Central memory CD8-positive, alpha-beta T cell (primary cell): ENCODE data around the gene TCTN1.
"Not testable (repeated sequence)": the region's sequence is repeated elsewhere in the genome, so short reads cannot be mapped to it uniquely, and the experiment has no call there.

Source experiments
- ATAC-seq: fragments of 150-1000 bp; cut with Tn5 transposase; replicated peaks from 2 replicates; pipeline ENCODE4 v1.10.0; 2022; ENCODE audit warnings: mild to moderate bottlenecking, moderate FRiP score, moderate number of reproducible peaks; ENCODE audit not compliant: poor library complexity, severe bottlenecking; ENCODE audit errors: extremely low read depth
- DNase-seq, 2 donors: peaks; one replicate each; pipeline ENCODE4 v3.0.0; 2021; ENCODE audit warnings: low spot score in 2 of 2
- H3K27ac Mint-ChIP-seq: one replicate; pipeline ENCODE4 v1.8.0; 2022; ENCODE audit warnings: low read depth, mild to moderate bottlenecking, moderate library complexity, mixed read lengths
- H3K27me3 Mint-ChIP-seq: one replicate; pipeline ENCODE4 v1.8.0; 2022; ENCODE audit warnings: mixed read lengths
- H3K36me3 Mint-ChIP-seq: one replicate; pipeline ENCODE4 v1.8.0; 2022; ENCODE audit warnings: mild to moderate bottlenecking, moderate library complexity, mixed read lengths; ENCODE audit not compliant: insufficient read depth
- H3K4me1 Mint-ChIP-seq: one replicate; pipeline ENCODE4 v1.8.0; 2022; ENCODE audit warnings: mixed read lengths
- H3K4me3 Mint-ChIP-seq: one replicate; pipeline ENCODE4 v1.8.0; 2022; ENCODE audit warnings: mild to moderate bottlenecking, moderate library complexity, mixed read lengths
- H3K9me3 Mint-ChIP-seq: one replicate; pipeline ENCODE4 v1.8.0; 2022; ENCODE audit warnings: mixed read lengths

TCTN1 gene

GRCh38 chr12:110627500-110628195 is 13.7 kb downstream of the TCTN1 start:
- ATAC-seq, result no peak
- Mint-ChIP-seq H3K9me3 (no peaks in the 10 kb centered on the region), H3K4me1 (no peaks in the 10 kb centered on the region), H3K27me3 (no peaks in the 10 kb centered on the region), H3K27ac (no peak overlapping the region), H3K4me3 (no peak overlapping the region), H3K36me3 (peaks cover 1% of the 10 kb centered on the region)
- DNase-seq, result no peak

GRCh38 chr12:110635055-110635454 is 21.1 kb downstream of the TCTN1 start:
- Mint-ChIP-seq H3K36me3 (peaks cover 2% of the 10 kb centered on the region), H3K9me3 (no peaks in the 10 kb centered on the region), H3K27me3 (no peaks in the 10 kb centered on the region), H3K4me3 (no peak overlapping the region), H3K4me1 (no peaks in the 10 kb centered on the region), H3K27ac (no peak overlapping the region)
- DNase-seq, result no peak
- ATAC-seq, result no peak

GRCh38 chr12:110636516-110636915 is 22.6 kb downstream of the TCTN1 start:
- Mint-ChIP-seq H3K4me1 (no peaks in the 10 kb centered on the region), H3K27me3 (no peaks in the 10 kb centered on the region), H3K9me3 (no peaks in the 10 kb centered on the region), H3K27ac (no peak overlapping the region), H3K36me3 (peaks cover 2% of the 10 kb centered on the region), H3K4me3 (no peak overlapping the region)
- ATAC-seq (no peak), DNase-seq (no peak)

GRCh38 chr12:110637869-110638441 is 24.0 kb downstream of the TCTN1 start:
- Mint-ChIP-seq H3K27me3 (no peaks in the 10 kb centered on the region), H3K27ac (no peak overlapping the region), H3K9me3 (no peaks in the 10 kb centered on the region), H3K4me3 (no peak overlapping the region), H3K36me3 (peaks cover 2% of the 10 kb centered on the region), H3K4me1 (no peaks in the 10 kb centered on the region)
- no peak for DNase-seq
- no peak for ATAC-seq

GRCh38 chr12:110638796-110639195 is 24.9 kb downstream of the TCTN1 start:
- Mint-ChIP-seq H3K4me3 (no peak overlapping the region), H3K36me3 (peaks cover 2% of the 10 kb centered on the region)
- ATAC-seq, result no peak

GRCh38 chr12:110639336-110640141 is 25.6 kb downstream of the TCTN1 start:
- no peaks in the 10 kb centered on the region for H3K27me3 Mint-ChIP-seq
- no peak overlapping the region for H3K4me3 Mint-ChIP-seq
- no peaks in the 10 kb centered on the region for H3K4me1 Mint-ChIP-seq
- no peaks in the 10 kb centered on the region for H3K9me3 Mint-ChIP-seq
- no peak for DNase-seq
- peaks cover 2% of the 10 kb centered on the region for H3K36me3 Mint-ChIP-seq
- no peak overlapping the region for H3K27ac Mint-ChIP-seq
- no peak for ATAC-seq

More at GRCh38 chr12:110638796-110639195, 24.9 kb downstream of the TCTN1 start:
- no peaks in the 10 kb centered on the region for H3K4me1 Mint-ChIP-seq
- H3K27me3 Mint-ChIP-seq, result no peaks in the 10 kb centered on the region
- no peak for DNase-seq
- no peak overlapping the region for H3K27ac Mint-ChIP-seq
- H3K9me3 Mint-ChIP-seq, result no peaks in the 10 kb centered on the region

- ATAC-seq, result no peak
- Mint-ChIP-seq H3K36me3 (peaks cover 2% of the 10 kb centered on the region), H3K4me1 (no peaks in the 10 kb centered on the region)
Observed at GRCh38 chr12:110640275-110641025, 26.5 kb downstream of the TCTN1 start.

GRCh38 chr12:110641521-110641920 is 27.6 kb downstream of the TCTN1 start:
- Mint-ChIP-seq H3K36me3 (no peaks in the 10 kb centered on the region), H3K27me3 (no peaks in the 10 kb centered on the region), H3K27ac (no peak overlapping the region), H3K4me3 (no peak overlapping the region), H3K9me3 (no peaks in the 10 kb centered on the region), H3K4me1 (no peaks in the 10 kb centered on the region)
- DNase-seq, result no peak
- no peak for ATAC-seq

More at GRCh38 chr12:110640275-110641025, 26.5 kb downstream of the TCTN1 start:
- H3K27ac Mint-ChIP-seq, result no peak overlapping the region
- H3K9me3 Mint-ChIP-seq, result no peaks in the 10 kb centered on the region
- DNase-seq, result no peak
- H3K4me3 Mint-ChIP-seq, result no peak overlapping the region
- H3K27me3 Mint-ChIP-seq, result no peaks in the 10 kb centered on the region

- Mint-ChIP-seq H3K27me3 (no peaks in the 10 kb centered on the region), H3K27ac (peak overlapping the region; percentile 35), H3K9me3 (no peaks in the 10 kb centered on the region), H3K4me3 (no peak overlapping the region), H3K36me3 (peaks cover 16% of the 10 kb centered on the region), H3K4me1 (peaks cover 14% of the 10 kb centered on the region)
- ATAC-seq (peak; percentile 32), DNase-seq (no peak)
Observed at GRCh38 chr12:110647631-110648040, 33.7 kb downstream of the TCTN1 start.

GRCh38 chr12:110649341-110649847 is 35.5 kb downstream of the TCTN1 start:
- Mint-ChIP-seq H3K9me3 (no peaks in the 10 kb centered on the region), H3K4me1 (peaks cover 14% of the 10 kb centered on the region), H3K27ac (no peak overlapping the region), H3K4me3 (no peak overlapping the region), H3K36me3 (peaks cover 19% of the 10 kb centered on the region), H3K27me3 (no peaks in the 10 kb centered on the region)
- no peak for DNase-seq
- no peak for ATAC-seq

- H3K4me3 Mint-ChIP-seq, H3K27me3 Mint-ChIP-seq, ATAC-seq, H3K27ac Mint-ChIP-seq, H3K9me3 Mint-ChIP-seq, DNase-seq, H3K4me1 Mint-ChIP-seq: not testable (repeated sequence)
- H3K36me3 Mint-ChIP-seq, result peaks cover 12% of the 10 kb centered on the region
Observed at GRCh38 chr12:110654238-110654637, 40.3 kb downstream of the TCTN1 start.

GRCh38 chr12:110656071-110656655 is 42.2 kb downstream of the TCTN1 start:
- peaks cover 14% of the 10 kb centered on the region for H3K4me1 Mint-ChIP-seq
- H3K9me3 Mint-ChIP-seq, result no peaks in the 10 kb centered on the region
- H3K36me3 Mint-ChIP-seq, result peaks cover 6% of the 10 kb centered on the region
- H3K27ac Mint-ChIP-seq, result no peak overlapping the region
- no peak for DNase-seq
- no peak for ATAC-seq
- no peaks in the 10 kb centered on the region for H3K27me3 Mint-ChIP-seq
- H3K4me3 Mint-ChIP-seq, result no peak overlapping the region
